ENCODE data around the gene EVPL. TPM values are rescaled to one million over a fixed set of nuclear protein-coding genes. Genes with fewer than 3 reads are reported as not detected.

EVPL gene
- total RNA-seq, 4 donors from 2014 or later: 0.19 to 1.3 (median 0.87) TPM

- TF ChIP-seq CTCF (IDR thresholded peaks at IDR 0.05; ENCODE audit: low read depth): no peak
These were observed 43.5 kb downstream of the EVPL start for GRCh38 chr17:75983501-75984181.

- no peak for TF ChIP-seq CTCF (IDR thresholded peaks at IDR 0.05; ENCODE audit: low read depth)
These were observed 46.0 kb downstream of the EVPL start for GRCh38 chr17:75981019-75981615.

- TF ChIP-seq CTCF (IDR thresholded peaks at IDR 0.05; ENCODE audit: low read depth): no peak
These were observed 46.7 kb downstream of the EVPL start for GRCh38 chr17:75980188-75981018.

GRCh38 chr17:75979705-75980187 lies 47.4 kb downstream of the EVPL start:
- TF ChIP-seq CTCF (IDR thresholded peaks at IDR 0.05; ENCODE audit: low read depth): no peak

- no peak for TF ChIP-seq CTCF (IDR thresholded peaks at IDR 0.05; ENCODE audit: low read depth)
These were observed 48.0 kb downstream of the EVPL start, which contains the start of the genes ACOX1 and TEN1 for GRCh38 chr17:75978938-75979704. ACOX1 (minus strand) TSS chr17:75979166; CDS start chr17:75979073, 93 bp downstream. TEN1 (plus strand) TSS chr17:75979240; CDS start chr17:75986193, 6,953 bp downstream.

GRCh38 chr17:75976175-75976848 lies 50.8 kb downstream of the EVPL start:
- TF ChIP-seq CTCF (IDR thresholded peaks at IDR 0.05; ENCODE audit: low read depth): no peak

Measured in subcutaneous adipose tissue (tissue), 4 donors.